ENCODE data around the gene PTPRD.

PTPRD gene

GRCh38 chr9:10447036-10447435, 165.8 kb downstream of the PTPRD start:
- DNase-seq (ENCODE audit: low read depth) = no peak
- no peak for TF ChIP-seq CTCF (IDR thresholded peaks at IDR 0.05; ENCODE audit: control insufficient read depth, insufficient read depth, low read depth, low read length, missing control alignments)
- no peak overlapping the region for H3K4me3 ChIP-seq (ENCODE audit: control insufficient read depth, low read depth, low read length)

GRCh38 chr9:10443868-10444204, 169.0 kb downstream of the PTPRD start:
- no peak for TF ChIP-seq CTCF (IDR thresholded peaks at IDR 0.05; ENCODE audit: control insufficient read depth, insufficient read depth, low read depth, low read length, missing control alignments)
- H3K4me3 ChIP-seq (ENCODE audit: control insufficient read depth, low read depth, low read length) = no peak overlapping the region
- DNase-seq (ENCODE audit: low read depth) = no peak

DNA sequence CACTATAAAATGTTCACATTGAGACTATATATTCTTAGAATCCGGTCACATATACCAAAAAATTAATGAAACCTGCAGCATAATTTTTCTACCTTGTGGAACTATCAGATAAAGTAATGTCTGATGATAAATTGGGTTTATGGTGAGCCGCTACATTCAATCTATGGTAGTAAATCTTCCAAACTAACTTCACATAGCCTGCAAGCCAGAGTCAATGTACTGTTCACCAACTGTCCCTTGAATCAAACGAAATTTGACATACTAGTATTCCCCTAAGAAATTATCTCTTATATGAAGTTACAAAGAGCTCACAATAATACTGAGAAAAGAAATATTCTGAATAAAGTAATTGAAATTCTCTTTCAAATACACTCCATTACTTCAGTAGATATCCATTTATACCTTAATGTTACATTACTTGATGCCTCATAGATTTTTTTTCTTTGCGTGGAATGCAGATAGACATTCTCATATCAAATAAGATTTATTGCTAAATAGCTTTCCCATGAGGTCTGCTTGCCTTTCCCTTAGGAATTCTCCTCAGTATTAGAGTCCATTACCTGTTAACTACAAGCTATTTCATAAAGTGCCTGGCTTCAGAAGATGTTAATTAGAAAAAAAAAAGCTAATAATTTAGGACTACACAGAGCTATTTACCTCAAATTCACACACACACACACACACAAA, 169.5 kb downstream of the PTPRD start:
- no peak for TF ChIP-seq CTCF (IDR thresholded peaks at IDR 0.05; ENCODE audit: control insufficient read depth, insufficient read depth, low read depth, low read length, missing control alignments)
- DNase-seq (ENCODE audit: low read depth) = no peak
- no peak overlapping the region for H3K4me3 ChIP-seq (ENCODE audit: control insufficient read depth, low read depth, low read length)

DNA sequence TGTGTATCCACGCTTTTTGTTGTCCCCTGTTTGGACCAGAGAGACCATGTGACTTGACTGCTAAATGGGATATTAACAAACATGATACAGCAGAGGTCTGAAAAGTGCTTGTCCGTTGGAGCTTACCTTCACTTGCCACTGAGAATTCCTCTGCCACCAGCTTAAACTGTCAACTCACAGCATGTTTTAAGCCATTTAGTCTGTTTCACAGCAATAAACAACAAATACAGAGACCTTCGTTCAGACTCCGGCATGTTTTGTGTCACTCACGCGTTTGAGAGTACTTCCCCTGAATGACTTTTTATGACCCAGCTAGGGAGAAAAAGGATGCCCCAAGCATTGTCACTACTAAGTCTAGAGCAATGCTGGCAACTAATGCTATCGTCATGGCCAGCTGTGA, 173.8 kb downstream of the PTPRD start:
- H3K4me3 ChIP-seq (ENCODE audit: control insufficient read depth, low read depth, low read length) = no peak overlapping the region
- no peak for TF ChIP-seq CTCF (IDR thresholded peaks at IDR 0.05; ENCODE audit: control insufficient read depth, insufficient read depth, low read depth, low read length, missing control alignments)
- DNase-seq (ENCODE audit: low read depth) = no peak

- TF ChIP-seq CTCF (IDR thresholded peaks at IDR 0.05; ENCODE audit: control insufficient read depth, insufficient read depth, low read depth, low read length, missing control alignments) = no peak
- no peak overlapping the region for H3K4me3 ChIP-seq (ENCODE audit: control insufficient read depth, low read depth, low read length)
- DNase-seq (ENCODE audit: low read depth) = no peak
Observed at GRCh38 chr9:10436756-10437155, 176.0 kb downstream of the PTPRD start.

DNA sequence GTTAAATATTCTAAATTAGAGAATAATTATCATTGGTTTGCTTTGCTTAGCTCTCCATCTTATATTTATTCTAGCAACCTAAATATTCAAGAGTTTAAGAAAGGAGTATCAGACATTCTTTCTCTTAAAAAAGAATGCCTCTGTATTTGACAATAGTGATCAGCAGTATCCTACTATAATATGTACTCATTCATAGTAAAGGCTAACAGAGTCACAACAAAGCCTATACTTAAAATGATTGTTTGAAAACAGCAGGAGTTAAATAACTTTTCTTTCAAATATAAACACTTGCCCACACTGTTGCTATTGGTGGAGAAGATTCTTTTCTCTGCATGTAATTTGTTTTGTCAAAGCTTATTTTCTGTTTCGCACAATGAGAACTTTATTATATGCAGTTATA, 178.4 kb downstream of the PTPRD start:
- no peak overlapping the region for H3K4me3 ChIP-seq (ENCODE audit: control insufficient read depth, low read depth, low read length)
- no peak for DNase-seq (ENCODE audit: low read depth)
- TF ChIP-seq CTCF (IDR thresholded peaks at IDR 0.05; ENCODE audit: control insufficient read depth, insufficient read depth, low read depth, low read length, missing control alignments) = no peak

DNA sequence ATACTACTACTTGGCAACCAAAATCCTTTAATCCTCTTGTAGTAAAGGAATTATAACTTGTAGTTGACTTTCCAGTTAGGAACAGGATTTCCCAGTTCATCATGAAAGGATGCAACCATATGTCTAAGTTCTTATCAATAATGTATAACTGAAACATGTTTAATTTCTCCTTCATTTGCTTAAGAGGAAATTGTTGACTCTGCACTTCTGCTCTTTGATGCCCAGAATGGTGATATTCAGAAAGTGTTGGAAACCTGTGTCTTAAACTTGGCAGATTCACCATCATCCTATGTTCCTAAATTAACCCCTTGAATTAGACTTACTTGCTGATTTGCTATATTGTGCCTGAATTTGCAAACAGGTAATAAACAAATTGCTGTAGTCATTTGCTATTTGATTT, 201.5 kb downstream of the PTPRD start:
- H3K4me3 ChIP-seq (ENCODE audit: control insufficient read depth, low read depth, low read length) = no peak overlapping the region
- no peak for DNase-seq (ENCODE audit: low read depth)
- TF ChIP-seq CTCF (IDR thresholded peaks at IDR 0.05; ENCODE audit: control insufficient read depth, insufficient read depth, low read depth, low read length, missing control alignments) = no peak
